GM12874 (cell line): ENCODE results near the gene CCDC69.

Experiments used
- CTCF ChIP-seq: IDR thresholded peaks from 2 replicates; pipeline ENCODE4 v1.5.1; 2011; ENCODE audit warnings: low read depth, mild to moderate bottlenecking, control low read depth, low read length, moderate library complexity; ENCODE audit not compliant: insufficient read depth

CCDC69 gene

GRCh38 chr5:151225071-151225470 lies 1.2 kb upstream of the CCDC69 start:
- no peak for TF ChIP-seq CTCF

- TF ChIP-seq CTCF = no peak
Observed at GRCh38 chr5:151224372-151224771, 480 bp upstream of the CCDC69 start.

GRCh38 chr5:151222790-151223446 lies 974 bp downstream of the CCDC69 start:
- TF ChIP-seq CTCF = no peak

GRCh38 chr5:151222054-151222789 lies 1.7 kb downstream of the CCDC69 start:
- no peak for TF ChIP-seq CTCF

GRCh38 chr5:151221574-151221973 lies 2.3 kb downstream of the CCDC69 start:
- TF ChIP-seq CTCF = no peak

GRCh38 chr5:151219789-151220188 lies 4.1 kb downstream of the CCDC69 start:
- peak; percentile 37; the same call in 1 of the 2 replicates for TF ChIP-seq CTCF

- no peak for TF ChIP-seq CTCF
Observed at GRCh38 chr5:151219138-151219537, 4.8 kb downstream of the CCDC69 start.
